ENCODE data around the gene TOMM7.

DNA sequence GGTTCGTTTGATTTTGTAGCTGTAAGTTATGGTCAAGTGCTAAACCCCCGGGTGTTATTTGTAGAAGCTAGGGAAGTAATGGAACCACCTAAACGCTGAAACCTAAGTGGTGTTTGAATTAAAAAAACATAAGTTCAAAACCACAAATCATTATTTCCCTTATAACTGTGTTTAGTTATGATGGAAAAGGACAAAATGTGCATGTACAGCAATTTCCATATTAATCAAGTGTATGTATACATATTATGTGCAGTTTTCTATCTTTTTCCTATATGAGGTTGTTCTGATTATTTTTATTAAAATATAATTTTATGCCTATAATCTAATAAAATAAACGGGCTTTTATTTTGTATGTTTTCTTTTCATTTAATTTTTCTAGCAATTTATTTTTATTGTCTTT, 49.8 kb downstream of the TOMM7 start:
- TF ChIP-seq, protein P1, sequence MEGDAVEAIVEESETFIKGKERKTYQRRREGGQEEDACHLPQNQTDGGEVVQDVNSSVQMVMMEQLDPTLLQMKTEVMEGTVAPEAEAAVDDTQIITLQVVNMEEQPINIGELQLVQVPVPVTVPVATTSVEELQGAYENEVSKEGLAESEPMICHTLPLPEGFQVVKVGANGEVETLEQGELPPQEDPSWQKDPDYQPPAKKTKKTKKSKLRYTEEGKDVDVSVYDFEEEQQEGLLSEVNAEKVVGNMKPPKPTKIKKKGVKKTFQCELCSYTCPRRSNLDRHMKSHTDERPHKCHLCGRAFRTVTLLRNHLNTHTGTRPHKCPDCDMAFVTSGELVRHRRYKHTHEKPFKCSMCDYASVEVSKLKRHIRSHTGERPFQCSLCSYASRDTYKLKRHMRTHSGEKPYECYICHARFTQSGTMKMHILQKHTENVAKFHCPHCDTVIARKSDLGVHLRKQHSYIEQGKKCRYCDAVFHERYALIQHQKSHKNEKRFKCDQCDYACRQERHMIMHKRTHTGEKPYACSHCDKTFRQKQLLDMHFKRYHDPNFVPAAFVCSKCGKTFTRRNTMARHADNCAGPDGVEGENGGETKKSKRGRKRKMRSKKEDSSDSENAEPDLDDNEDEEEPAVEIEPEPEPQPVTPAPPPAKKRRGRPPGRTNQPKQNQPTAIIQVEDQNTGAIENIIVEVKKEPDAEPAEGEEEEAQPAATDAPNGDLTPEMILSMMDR (conservative IDR thresholded peaks at IDR 0.05) = no peak
- TF ChIP-seq ZFX (IDR thresholded peaks at IDR 0.05) = no peak
